Smooth muscle cell (in vitro differentiated cells): Measurements from ENCODE around the gene CLIP4. TPM values are rescaled to one million over a fixed set of nuclear protein-coding genes. Genes with fewer than 3 reads are reported as not detected.

ENCODE experiments used
- DNase-seq: peaks from one replicate; lab custom pipeline; 2025; ENCODE audit not compliant: unreplicated experiment; lab: John Stamatoyannopoulos, UW
- H2AFZ ChIP-seq: fragments of 200-600 bp; sonication (generic); 2 replicates; pipeline ENCODE4 v1.6.0; 2016; ENCODE audit warnings: antibody characterized with exemption, low read depth, mild to moderate bottlenecking
- H3F3A ChIP-seq: fragments of 200-600 bp; sonication (generic); 2 replicates; pipeline ENCODE4 v1.6.0; 2017; ENCODE audit warnings: antibody characterized with exemption, low read depth
- H3K27ac ChIP-seq: fragments of 200-600 bp; sonication (generic); 2 replicates; pipeline ENCODE4 v1.5.1; 2016; ENCODE audit warnings: low read depth, mild to moderate bottlenecking
- H3K27me3 ChIP-seq: fragments of 200-600 bp; sonication (generic); 2 replicates; pipeline ENCODE4 v1.6.1; 2016; ENCODE audit warnings: low read depth, mild to moderate bottlenecking
- H3K36me3 ChIP-seq: fragments of 200-600 bp; sonication (generic); 2 replicates; pipeline ENCODE4 v1.5.1; 2016; ENCODE audit warnings: low read depth
- H3K4me1 ChIP-seq: fragments of 200-600 bp; sonication (generic); 2 replicates; pipeline ENCODE4 v1.5.1; 2016; ENCODE audit warnings: low read depth
- H3K4me2 ChIP-seq: fragments of 200-600 bp; sonication (generic); 2 replicates; pipeline ENCODE4 v1.6.0; 2016; ENCODE audit warnings: mild to moderate bottlenecking
- H3K4me3 ChIP-seq: fragments of 200-600 bp; sonication (generic); 2 replicates; pipeline ENCODE4 v1.5.1; 2016; ENCODE audit warnings: mild to moderate bottlenecking
- H3K79me2 ChIP-seq: fragments of 200-600 bp; sonication (generic); 2 replicates; pipeline ENCODE4 v1.6.0; 2016; ENCODE audit warnings: low read depth, mild to moderate bottlenecking
- H3K9ac ChIP-seq: fragments of 200-600 bp; sonication (generic); 2 replicates; pipeline ENCODE4 v1.6.0; 2016; ENCODE audit warnings: low read depth
- H3K9me3 ChIP-seq: fragments of 200-600 bp; sonication (generic); replicated peaks from 2 replicates; pipeline ENCODE4 v1.5.1; 2016; ENCODE audit warnings: low read depth
- H4K20me1 ChIP-seq: fragments of 200-600 bp; sonication (generic); 2 replicates; pipeline ENCODE4 v1.6.0; 2016; ENCODE audit warnings: low read depth
- CTCF ChIP-seq: fragments of 200-600 bp; sonication (generic); IDR thresholded peaks from 2 replicates; pipeline ENCODE4 v1.5.1; 2017; ENCODE audit warnings: borderline replicate concordance, mild to moderate bottlenecking, antibody characterized with exemption; ENCODE audit not compliant: insufficient read depth, poor library complexity, severe bottlenecking
- WGBS: methylation state at CpG from one replicate; pipeline ENCODE4 v1.1.7; 2016; ENCODE audit warnings: low lambda C conversion rate; 5-methylcytosine and 5-hydroxymethylcytosine counted together
- polyA plus RNA-seq: library from polyadenylated mRNA; unstranded; fragments of >200 nt; fragmentation: Nextera tagmentation; extraction: Ambion mirVana; gene quantifications from 2 replicates; pipeline ENCODE4 v1.2.1, GENCODE V29; 2016
- total RNA-seq: library from RNA; depleted of rRNA; stranded (reverse); fragments of >200 nt; gene quantifications from 2 replicates; pipeline ENCODE4 v1.2.3, GENCODE V29; 2014

Gene CLIP4
- total and polyA plus RNA-seq, 2 experiments from 2014 or later: 5.7 to 18.9 TPM

DNA sequence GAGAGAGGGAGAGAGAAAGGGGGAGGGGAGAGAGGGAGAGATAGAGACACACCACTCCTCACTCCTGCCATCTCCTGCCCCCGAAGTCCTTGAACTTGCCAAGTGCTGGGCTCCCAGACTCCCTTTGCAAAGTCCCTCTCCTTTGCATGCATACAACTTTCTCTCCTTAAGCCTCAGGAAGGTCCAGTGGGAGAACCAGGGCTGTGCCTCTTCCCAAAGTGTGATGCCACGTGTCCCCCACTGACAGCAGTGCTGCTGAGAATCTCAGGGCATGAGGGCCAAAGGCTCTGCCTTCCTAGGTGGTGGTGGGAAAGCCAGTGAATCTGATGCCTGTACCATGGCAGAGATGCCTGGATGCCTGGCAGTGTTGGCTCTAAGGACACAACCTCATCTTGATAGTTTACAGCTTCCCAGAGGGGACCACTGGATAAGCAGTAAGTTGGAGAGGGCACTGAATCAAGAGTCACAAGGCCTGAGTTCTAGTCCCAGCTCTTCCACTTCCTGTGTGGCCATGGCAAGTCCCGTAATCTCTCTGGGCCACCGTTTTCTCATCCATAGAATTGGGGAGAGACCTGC lies 103.4 kb downstream of the CLIP4 start:
- H3K4me2 ChIP-seq: no peak overlapping the region
- H3K27me3 ChIP-seq: no peaks in the 10 kb centered on the region
- no peaks in the 10 kb centered on the region for H4K20me1 ChIP-seq
- no peaks in the 10 kb centered on the region for H3K79me2 ChIP-seq
- no peak overlapping the region for H3K27ac ChIP-seq
- H3K9ac ChIP-seq: no peak overlapping the region
- no peaks in the 10 kb centered on the region for H3F3A ChIP-seq
- no peaks in the 10 kb centered on the region for H3K36me3 ChIP-seq
- no peak overlapping the region for H3K4me3 ChIP-seq
- H3K4me1 ChIP-seq: no peaks in the 10 kb centered on the region
- no peak for TF ChIP-seq CTCF
- WGBS: 89% methylated on average over 4 of the region's 4 CpGs
- no peaks in the 10 kb centered on the region for H3K9me3 ChIP-seq
- H2AFZ ChIP-seq: no peak overlapping the region
- DNase-seq: no peak

- H3K9me3 ChIP-seq: no peaks in the 10 kb centered on the region
- WGBS: 85% methylated on average over 4 of the region's 4 CpGs
- no peaks in the 10 kb centered on the region for H3K36me3 ChIP-seq
- DNase-seq: no peak
- H3K4me2 ChIP-seq: no peak overlapping the region
- no peaks in the 10 kb centered on the region for H3K27me3 ChIP-seq
- no peak overlapping the region for H2AFZ ChIP-seq
- H3K4me1 ChIP-seq: no peaks in the 10 kb centered on the region
- H4K20me1 ChIP-seq: no peaks in the 10 kb centered on the region
- H3F3A ChIP-seq: no peaks in the 10 kb centered on the region
- no peak overlapping the region for H3K9ac ChIP-seq
- no peaks in the 10 kb centered on the region for H3K79me2 ChIP-seq
- H3K27ac ChIP-seq: no peak overlapping the region
- no peak for TF ChIP-seq CTCF
- no peak overlapping the region for H3K4me3 ChIP-seq
These were observed 104.2 kb downstream of the CLIP4 start for GRCh38 chr2:29219374-29219773.

DNA sequence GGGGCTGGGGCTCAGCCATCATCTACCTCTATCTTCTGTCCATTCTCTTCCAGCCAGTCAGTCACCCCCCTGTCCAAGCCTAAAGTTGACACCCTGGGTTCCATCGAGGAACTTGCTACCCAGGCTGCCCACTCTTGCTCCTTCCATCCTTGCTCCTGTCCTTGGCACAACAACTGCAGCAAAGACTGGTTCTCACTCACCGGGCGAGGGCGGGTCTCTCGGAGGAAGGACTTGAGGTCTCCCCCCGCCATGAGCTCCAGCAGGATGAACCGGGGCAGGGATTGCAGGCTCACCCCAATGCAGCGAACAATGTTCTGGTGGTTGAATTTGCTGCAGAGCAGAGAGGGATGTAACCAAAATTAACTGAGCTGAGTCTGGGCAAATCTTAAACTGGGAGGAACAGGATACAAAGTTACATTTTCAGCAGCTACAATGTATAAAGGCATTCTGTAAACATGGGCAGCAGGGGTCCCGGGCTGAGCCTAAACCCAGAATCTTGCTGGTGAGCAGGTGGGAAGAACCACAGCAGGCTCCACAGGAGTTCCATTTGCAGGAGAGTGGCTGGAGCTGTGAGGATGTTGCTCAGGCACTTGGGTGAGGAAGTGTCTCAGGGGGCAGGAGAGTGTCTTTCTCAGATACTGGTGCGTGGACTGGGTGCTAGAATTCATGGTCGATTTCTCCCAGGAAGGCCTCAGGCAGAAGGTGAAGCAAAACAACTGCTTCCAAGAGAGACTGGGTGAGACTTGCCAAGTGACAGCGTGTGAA lies 105.5 kb downstream of the CLIP4 start:
- no peaks in the 10 kb centered on the region for H4K20me1 ChIP-seq
- no peak overlapping the region for H3K27ac ChIP-seq
- no peak overlapping the region for H3K9ac ChIP-seq
- WGBS: 96% methylated on average over 12 of the region's 12 CpGs
- no peak overlapping the region for H2AFZ ChIP-seq
- no peaks in the 10 kb centered on the region for H3K4me1 ChIP-seq
- no peaks in the 10 kb centered on the region for H3K27me3 ChIP-seq
- H3F3A ChIP-seq: no peaks in the 10 kb centered on the region
- no peak for DNase-seq
- TF ChIP-seq CTCF: no peak
- H3K9me3 ChIP-seq: no peaks in the 10 kb centered on the region
- H3K4me3 ChIP-seq: no peak overlapping the region
- no peak overlapping the region for H3K4me2 ChIP-seq
- H3K79me2 ChIP-seq: no peaks in the 10 kb centered on the region
- H3K36me3 ChIP-seq: no peaks in the 10 kb centered on the region
